Esophagus (tissue), 2 donors: Measurements from ENCODE around the gene PCDH9. TPM values are rescaled to one million over a fixed set of nuclear protein-coding genes. Genes with fewer than 3 reads are reported as not detected.
"Not testable (repeated sequence)": the region's sequence is repeated elsewhere in the genome, so short reads cannot be mapped to it uniquely, and the experiment has no call there.

Experiments used
- H3K27ac ChIP-seq, 2 donors: one replicate each; pipeline ENCODE4 v1.5.1; 2013; ENCODE audit warnings: low read depth in 2 of 2, mild to moderate bottlenecking in 2 of 2, inconsistent platforms in 1 of 2, low read length in 1 of 2, moderate library complexity in 1 of 2
- H3K27me3 ChIP-seq, 2 donors: one replicate each; pipeline ENCODE4 v1.6.1; 2013; ENCODE audit warnings: low read length in 2 of 2, control low read depth in 1 of 2, mild to moderate bottlenecking in 1 of 2; ENCODE audit not compliant: insufficient read depth in 2 of 2, control insufficient read depth in 1 of 2
- H3K36me3 ChIP-seq, 2 donors: one replicate each; pipeline ENCODE4 v1.6.1; 2013; ENCODE audit warnings: low read length in 1 of 2; ENCODE audit not compliant: control insufficient read depth in 2 of 2, insufficient read depth in 2 of 2
- H3K4me1 ChIP-seq, 2 donors: one replicate each; pipeline ENCODE4 v1.6.1; 2013; ENCODE audit warnings: low read length in 1 of 2; ENCODE audit not compliant: control insufficient read depth in 2 of 2, insufficient read depth in 2 of 2
- H3K4me3 ChIP-seq, 2 donors: one replicate each; pipeline ENCODE4 v1.5.1; 2013; ENCODE audit warnings: low read length in 2 of 2, mild to moderate bottlenecking in 2 of 2, low read depth in 1 of 2, moderate library complexity in 1 of 2
- H3K9me3 ChIP-seq, 2 donors: one replicate each; pipeline ENCODE4 v1.6.1; 2013; ENCODE audit warnings: mild to moderate bottlenecking in 2 of 2, low read depth in 1 of 2, low read length in 1 of 2, moderate library complexity in 1 of 2; ENCODE audit not compliant: control insufficient read depth in 2 of 2, insufficient read depth in 1 of 2
- WGBS, 2 donors: extraction: QIAGEN DNeasy Blood & Tissue Kit; methylation state at CpG; one replicate each; pipeline ENCODE4 v1.1.7; 2013; 5-methylcytosine and 5-hydroxymethylcytosine counted together
- polyA plus RNA-seq, 2 donors: library from polyadenylated mRNA; stranded (reverse); fragments of 200-250 nt; gene quantifications; one replicate each; pipeline ENCODE4 v1.2.3, GENCODE V29; 2013
- donor health status: healthy with polysubstance abuse.
- donor health status: Bipolar disorder and iron deficiency.

Gene PCDH9
- polyA plus RNA-seq, 2 donors, result 0.12 to 0.14 TPM

DNA sequence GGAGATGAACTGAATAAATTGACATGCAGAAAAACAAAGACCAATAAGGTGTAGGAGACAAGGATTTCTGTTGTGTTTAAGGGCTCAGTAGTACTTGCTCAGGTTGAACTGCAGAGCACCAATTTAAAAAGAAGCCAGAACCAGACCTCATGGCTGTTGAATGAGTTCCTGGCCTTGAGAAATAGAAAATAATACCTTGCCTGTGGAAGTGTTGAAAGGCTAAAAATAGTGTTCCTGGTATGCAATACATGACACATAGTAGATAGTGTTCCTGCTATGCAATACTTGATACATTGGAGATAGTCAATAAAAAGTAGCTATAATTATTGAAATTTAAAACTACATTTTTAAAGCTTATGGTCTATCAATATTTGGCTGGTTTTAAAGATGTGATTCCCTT, 595.8 kb downstream of the PCDH9 start:
- Histone ChIP-seq H3K4me1 (no peaks in the 10 kb centered on the region), H3K4me3 (no peak overlapping the region), H3K27ac (no peak overlapping the region), H3K36me3 (no peaks in the 10 kb centered on the region), H3K9me3 (no peaks in the 10 kb centered on the region), H3K27me3 (no peaks in the 10 kb centered on the region)

DNA sequence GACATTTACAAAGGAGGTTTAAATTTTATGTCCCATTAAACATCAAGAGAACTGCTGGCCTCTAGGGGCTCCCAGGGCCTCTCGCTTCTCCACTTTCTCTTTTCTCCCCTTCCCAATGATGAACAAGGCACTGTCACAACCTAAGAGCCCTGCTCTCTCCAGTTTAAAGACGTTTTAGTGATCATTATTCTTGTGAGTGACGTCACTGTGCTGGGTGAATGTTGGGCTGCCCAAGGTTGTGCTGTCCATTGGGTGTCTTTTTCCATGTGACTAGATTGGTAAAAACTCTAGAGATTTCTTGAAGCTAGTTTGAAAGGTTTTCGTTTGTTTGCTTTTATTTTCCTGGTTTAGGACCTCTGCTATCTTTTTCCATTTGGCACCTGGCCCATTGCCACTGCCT, 602.6 kb downstream of the PCDH9 start:
- H3K27me3 ChIP-seq, result no peaks in the 10 kb centered on the region
- no peak overlapping the region for H3K27ac ChIP-seq
- H3K4me1 ChIP-seq, result no peaks in the 10 kb centered on the region
- H3K36me3 ChIP-seq, result no peaks in the 10 kb centered on the region
- no peaks in the 10 kb centered on the region for H3K9me3 ChIP-seq
- H3K4me3 ChIP-seq, result no peak overlapping the region
- 61 to 65% methylated on average over 4 of the region's 4 CpGs for WGBS, 2 donors

DNA sequence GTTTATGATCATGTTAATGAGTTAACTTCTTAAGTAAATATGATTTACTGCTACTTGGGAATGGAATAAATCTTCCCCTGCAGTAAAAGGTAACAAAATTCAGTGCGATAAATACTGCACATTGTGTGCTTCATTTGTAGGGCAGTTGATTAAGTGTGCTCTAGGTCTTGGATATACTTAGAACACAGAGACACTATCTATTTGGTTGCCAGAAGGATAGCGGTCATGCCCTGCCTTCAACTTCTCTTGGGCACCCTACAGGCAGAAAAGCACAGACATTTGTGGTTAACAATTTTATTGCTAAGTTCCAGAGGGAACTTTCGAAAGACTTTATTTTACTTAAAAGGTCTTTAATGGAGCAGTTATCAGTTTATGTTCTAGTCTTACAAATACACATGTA, 605.8 kb downstream of the PCDH9 start:
- Histone ChIP-seq H3K27ac (no peak overlapping the region), H3K4me3 (no peak overlapping the region), H3K27me3 (no peaks in the 10 kb centered on the region), H3K9me3 (peaks cover 0 to 3% of the 10 kb centered on the region in 2 donors), H3K4me1 (no peaks in the 10 kb centered on the region), H3K36me3 (no peaks in the 10 kb centered on the region)
- WGBS, 2 donors, result 93 to 96% methylated on average over 3 of the region's 3 CpGs

DNA sequence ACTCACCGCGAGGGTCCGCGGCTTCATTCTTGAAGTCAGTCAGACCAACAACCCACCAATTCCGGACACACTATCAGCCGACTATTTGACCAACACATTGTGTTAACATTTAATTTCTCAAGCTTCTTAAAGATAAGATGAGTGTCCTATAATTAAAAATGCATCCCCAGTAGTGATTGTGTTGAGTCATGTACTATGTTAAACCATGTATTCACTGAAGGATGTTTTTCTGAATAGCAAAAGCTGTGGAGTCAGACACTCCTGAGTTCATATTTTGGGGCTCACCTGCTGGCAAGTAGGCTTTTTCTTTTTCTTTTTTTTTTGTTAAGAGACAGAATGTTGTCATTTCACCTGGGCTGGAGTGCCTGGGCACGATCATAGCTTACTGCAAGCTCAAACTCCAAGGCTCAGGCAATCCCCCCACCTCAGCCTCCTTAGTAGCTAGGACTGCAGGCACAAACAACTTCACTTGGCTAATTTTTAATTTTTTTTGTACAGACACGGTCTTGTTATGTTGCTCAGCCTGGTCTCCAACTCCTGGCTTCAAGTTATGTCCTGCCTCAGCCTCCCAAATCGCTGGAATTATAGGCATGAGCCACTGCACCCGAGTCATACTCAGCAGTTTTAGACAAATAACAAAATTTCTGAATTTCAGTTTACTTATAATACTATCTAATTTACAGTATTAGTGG, 606.9 kb downstream of the PCDH9 start:
- H3K9me3 ChIP-seq, result peaks cover 0 to 3% of the 10 kb centered on the region in 2 donors
- H3K4me3 ChIP-seq, result no peak overlapping the region
- 86 to 92% methylated on average over 10 of the region's 10 CpGs for WGBS, 2 donors
- H3K27ac ChIP-seq, result no peak overlapping the region
- no peaks in the 10 kb centered on the region for H3K36me3 ChIP-seq
- H3K4me1 ChIP-seq, result no peaks in the 10 kb centered on the region
- H3K27me3 ChIP-seq, result no peaks in the 10 kb centered on the region

DNA sequence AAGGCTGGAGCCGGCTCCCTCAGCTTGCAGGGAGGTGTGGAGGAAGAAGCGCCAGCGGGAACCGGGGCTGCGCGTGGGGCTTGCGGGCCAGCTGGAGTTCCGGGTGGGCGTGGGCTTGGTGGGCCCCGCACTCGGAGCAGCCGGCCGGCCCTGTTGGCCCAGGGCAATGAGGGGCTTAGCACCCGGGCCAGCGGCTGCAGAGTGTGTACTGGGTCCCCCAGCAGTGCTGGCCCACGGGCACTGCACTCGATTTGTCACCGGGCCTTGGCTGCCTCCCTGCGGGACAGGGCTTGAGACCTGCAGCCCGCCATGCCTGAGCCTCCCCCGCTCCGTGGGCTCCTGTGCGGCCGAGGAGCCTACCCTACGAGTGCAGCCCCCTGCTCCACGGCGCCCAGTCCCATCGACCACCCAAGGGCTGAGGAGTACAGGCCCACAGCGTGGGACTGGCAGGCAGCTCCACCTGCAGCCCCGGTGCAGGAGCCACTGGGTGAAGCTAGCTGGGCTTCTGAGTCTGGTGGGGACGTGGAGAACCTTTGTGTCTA, 608.2 kb downstream of the PCDH9 start:
- not testable (repeated sequence) for H3K4me1 ChIP-seq, H3K27ac ChIP-seq, H3K4me3 ChIP-seq, H3K27me3 ChIP-seq, H3K36me3 ChIP-seq, H3K9me3 ChIP-seq
- WGBS, 2 donors, result 95 to 97% methylated on average over 31 of the region's 31 CpGs

DNA sequence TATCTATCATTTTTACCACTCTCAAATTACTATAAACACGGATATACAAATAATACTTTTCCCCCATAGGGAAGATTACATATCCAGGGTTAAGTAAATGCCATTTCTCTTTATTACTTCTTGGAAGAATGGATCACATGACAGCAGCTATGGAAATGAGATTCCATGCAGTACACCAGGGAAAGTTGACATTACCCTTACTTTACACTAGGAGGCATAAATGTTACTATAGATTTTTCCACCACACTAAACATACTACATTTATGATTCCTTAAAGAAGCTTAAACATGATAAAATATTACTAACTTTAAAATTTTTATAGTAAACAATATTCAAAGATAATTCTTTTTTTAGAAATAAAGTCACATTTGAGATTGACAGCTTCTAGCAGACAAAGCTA, 611.4 kb downstream of the PCDH9 start:
- Histone ChIP-seq H3K4me3 (no peak overlapping the region), H3K36me3 (no peaks in the 10 kb centered on the region), H3K27me3 (no peaks in the 10 kb centered on the region), H3K27ac (no peak overlapping the region), H3K9me3 (peaks cover 0 to 3% of the 10 kb centered on the region in 2 donors), H3K4me1 (no peaks in the 10 kb centered on the region)
- WGBS, 2 donors, result 27 to 42% methylated on average over 1 of the region's 1 CpG

DNA sequence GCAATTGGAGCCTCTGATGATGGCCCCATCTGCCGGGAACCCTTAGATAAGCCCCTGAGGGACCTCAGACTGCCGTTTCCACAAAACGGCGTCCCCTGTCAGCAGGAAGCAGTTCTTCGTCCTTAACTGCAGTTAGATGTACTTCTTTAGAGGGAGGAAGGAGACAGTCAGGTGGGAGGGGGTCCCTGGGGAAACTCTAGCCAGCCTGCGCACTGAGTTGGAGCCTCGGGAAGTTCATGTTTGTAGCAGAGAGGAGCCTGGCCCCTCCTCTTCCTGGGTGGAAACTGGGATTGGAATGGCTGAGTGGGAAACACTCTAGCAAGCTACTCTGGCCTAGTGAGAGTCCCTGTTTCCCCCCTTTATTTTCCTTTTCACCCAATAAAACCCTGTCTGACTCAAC, 612.4 kb downstream of the PCDH9 start:
- Histone ChIP-seq H3K27me3 (no peaks in the 10 kb centered on the region), H3K27ac (no peak overlapping the region), H3K4me3 (no peak overlapping the region), H3K9me3 (peaks cover 0 to 3% of the 10 kb centered on the region in 2 donors), H3K4me1 (no peaks in the 10 kb centered on the region), H3K36me3 (no peaks in the 10 kb centered on the region)
- WGBS, 2 donors, result 84 to 87% methylated on average over 7 of the region's 7 CpGs

DNA sequence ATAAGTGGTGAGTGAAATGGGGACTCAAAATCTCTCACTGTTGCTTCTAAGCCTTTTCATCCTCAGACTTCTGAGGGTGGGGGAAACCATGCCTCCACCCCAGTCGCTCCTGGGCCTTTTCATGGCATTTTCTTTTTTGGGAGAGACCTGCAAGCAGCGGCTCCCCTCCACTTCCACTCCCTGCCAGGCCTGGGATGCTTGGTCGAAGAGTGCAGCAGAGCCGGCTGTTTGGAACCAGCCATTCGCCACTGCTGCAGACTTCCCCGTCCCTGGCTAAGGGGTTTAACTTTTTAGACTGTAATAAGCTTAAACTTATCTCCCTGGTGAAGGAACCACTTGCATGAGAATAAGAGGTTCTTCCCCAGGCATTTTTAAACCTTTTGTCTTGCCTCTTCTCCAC, 617.2 kb downstream of the PCDH9 start:
- H3K27ac ChIP-seq, result no peak overlapping the region
- no peak overlapping the region for H3K4me3 ChIP-seq
- no peaks in the 10 kb centered on the region for H3K36me3 ChIP-seq
- H3K9me3 ChIP-seq, result no peaks in the 10 kb centered on the region
- H3K4me1 ChIP-seq, result no peaks in the 10 kb centered on the region
- H3K27me3 ChIP-seq, result no peaks in the 10 kb centered on the region
- 92 to 93% methylated on average over 6 of the region's 6 CpGs for WGBS, 2 donors

DNA sequence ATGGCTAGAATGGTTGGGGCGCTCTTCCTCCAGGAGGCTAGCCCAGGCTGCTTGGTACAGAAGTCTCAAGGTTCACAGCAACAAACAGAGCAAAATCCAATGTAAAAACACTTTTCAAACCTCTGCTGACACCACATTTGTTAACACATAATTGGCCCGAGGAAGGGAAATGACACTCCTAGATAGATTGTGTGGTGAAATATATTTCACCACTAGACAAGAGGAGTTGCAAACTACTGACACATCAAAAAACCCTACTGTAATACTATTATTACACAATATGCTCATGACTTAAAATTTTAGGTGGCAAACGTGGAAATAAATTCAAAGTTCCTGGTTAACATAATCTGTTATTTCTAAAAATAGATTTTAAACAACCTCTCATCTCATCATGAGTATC, 643.6 kb downstream of the PCDH9 start:
- Histone ChIP-seq H3K36me3 (no peaks in the 10 kb centered on the region), H3K4me3 (no peak overlapping the region), H3K4me1 (no peaks in the 10 kb centered on the region), H3K27me3 (no peaks in the 10 kb centered on the region), H3K27ac (no peak overlapping the region), H3K9me3 (no peaks in the 10 kb centered on the region)
- 64 to 76% methylated on average over 3 of the region's 3 CpGs for WGBS, 2 donors

DNA sequence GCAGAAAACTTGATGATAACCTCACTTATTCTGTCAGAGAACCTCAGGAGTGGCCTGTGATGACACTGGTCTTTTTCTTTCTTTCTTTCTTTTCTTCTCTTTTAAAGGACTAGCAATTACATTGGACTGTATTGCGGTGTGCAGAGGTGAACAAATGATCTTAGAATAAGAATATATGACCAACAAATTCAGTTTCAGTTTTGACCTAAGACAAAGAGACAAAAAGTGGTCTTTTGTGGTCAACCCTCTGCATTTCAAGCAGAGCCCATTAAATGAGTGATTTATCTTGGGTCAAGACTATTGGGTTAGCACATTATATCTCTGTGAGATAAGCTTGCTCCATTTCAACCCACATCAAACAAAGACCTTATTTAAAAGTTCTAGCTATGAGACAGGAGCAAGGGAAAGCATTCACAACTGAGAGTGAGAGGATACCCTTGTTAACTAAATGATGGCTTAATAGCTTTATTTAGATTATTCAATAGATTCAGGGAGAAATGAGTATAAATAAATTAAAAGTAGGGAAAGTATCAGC, 644.4 kb downstream of the PCDH9 start:
- 70 to 84% methylated on average over 1 of the region's 1 CpG for WGBS, 2 donors
- H3K27me3 ChIP-seq, result no peaks in the 10 kb centered on the region
- no peaks in the 10 kb centered on the region for H3K9me3 ChIP-seq
- no peak overlapping the region for H3K27ac ChIP-seq
- no peaks in the 10 kb centered on the region for H3K36me3 ChIP-seq
- no peaks in the 10 kb centered on the region for H3K4me1 ChIP-seq
- no peak overlapping the region for H3K4me3 ChIP-seq
